A549 (cell line): Measurements from ENCODE around the gene SLC25A11. TPM values are rescaled to one million over a fixed set of nuclear protein-coding genes. Genes with fewer than 3 reads are reported as not detected.

Experiments
- ATAC-seq, 2 experiments: fragments of 200-7000 bp in 1 of 2; fragments of >200 bp in 1 of 2; cut with Nextera tagmentation in 1 of 2; cut with Tn5 transposase in 1 of 2; 3 replicates each; pipeline versions ENCODE4 v1.8.0 to v1.9.1; 2018 to 2020; ENCODE audit warnings: mild to moderate bottlenecking in 1 of 2, moderate library complexity in 1 of 2
- CTCF ChIA-PET: fragments of 300-600 bp; sonication (Branson Sonifier 250); formaldehyde crosslinking; extraction: SDS; loops from one replicate; lab custom pipeline; 2021; ENCODE audit warnings: antibody characterized with exemption, inconsistent platforms; lab: Yijun Ruan, JAX
- POLR2A ChIA-PET: fragments of 350-600 bp; formaldehyde crosslinking; extraction: SDS; loops from one replicate; lab custom pipeline; 2021; ENCODE audit warnings: antibody characterized with exemption, inconsistent platforms; lab: Yijun Ruan, JAX
- DNase-seq, 2 experiments: peaks; one replicate each; pipeline versions ENCODE4 v3.0.0 to v3.0.0-alpha.2; 2011 to 2016; ENCODE audit warnings: low read depth in 1 of 2, low spot score in 1 of 2
- FAIRE-seq: peaks from 2 replicates; lab custom pipeline; 2011; peaks lifted over from hg19 to GRCh38; lab: Jason Lieb, UNC
- H3K27ac ChIP-seq, 2 experiments: fragments of >200 bp; sonication (Bioruptor Twin); formaldehyde crosslinking; 3 replicates each; pipeline ENCODE4 v1.5.1; 2016 to 2017
- H3K4me1 ChIP-seq: fragments of >200 bp; sonication (Bioruptor Twin); formaldehyde crosslinking; 3 replicates; pipeline ENCODE4 v1.6.1; 2016
- H3K4me2 ChIP-seq: fragments of >200 bp; sonication (Bioruptor Twin); formaldehyde crosslinking; 3 replicates; pipeline ENCODE4 v1.6.1; 2016
- H3K4me3 ChIP-seq: fragments of >200 bp; sonication (Bioruptor Twin); formaldehyde crosslinking; 3 replicates; pipeline ENCODE4 v1.5.1; 2016
- H3K9me3 ChIP-seq: fragments of >200 bp; sonication (Bioruptor Twin); formaldehyde crosslinking; 3 replicates; pipeline ENCODE4 v1.6.1; 2016
- CBX2 ChIP-seq: fragments of 200-600 bp; sonication (generic); IDR thresholded peaks from 2 replicates; pipeline ENCODE4 v1.6.1; 2016; ENCODE audit warnings: low read depth, mild to moderate bottlenecking, borderline replicate concordance
- CEBPB ChIP-seq, 2 experiments: fragments of >200 bp in 1 of 2; sonication (Bioruptor Twin) in 1 of 2; formaldehyde crosslinking in 1 of 2; IDR thresholded peaks; 2 replicates each; pipeline ENCODE4 v1.6.1; 2012 to 2016
- CHD2 ChIP-seq: fragments of 150-350 bp; IDR thresholded peaks from 2 replicates; pipeline ENCODE4 v1.6.1; 2014; ENCODE audit warnings: low read length; ENCODE audit not compliant: partially characterized antibody
- ESRRA ChIP-seq: fragments of 150-350 bp; IDR thresholded peaks from 2 replicates; pipeline ENCODE4 v1.6.1; 2014; ENCODE audit warnings: mild to moderate bottlenecking, low read length, borderline replicate concordance
- FOSB ChIP-seq: fragments of 250-450 bp; sonication (Bioruptor Pico); IDR thresholded peaks from 2 replicates; pipeline ENCODE4 v1.5.0; 2020; ENCODE audit warnings: mild to moderate bottlenecking, moderate library complexity
- GATA3 ChIP-seq: IDR thresholded peaks from 2 replicates; pipeline ENCODE4 v1.6.1; 2012; ENCODE audit warnings: borderline replicate concordance
- HEYL ChIP-seq: fragments of 250-450 bp; sonication (Bioruptor Pico); IDR thresholded peaks from 2 replicates; pipeline ENCODE4 v1.8.0; 2021; ENCODE audit warnings: mild to moderate bottlenecking, moderate library complexity
- KDM1A ChIP-seq: fragments of 200-600 bp; sonication (generic); IDR thresholded peaks from 2 replicates; pipeline ENCODE4 v1.6.1; 2016; ENCODE audit warnings: low read depth, mild to moderate bottlenecking
- KDM5A ChIP-seq: fragments of 200-600 bp; sonication (generic); IDR thresholded peaks from 2 replicates; pipeline ENCODE4 v1.6.1; 2016; ENCODE audit warnings: antibody characterized with exemption, mild to moderate bottlenecking
- MYC ChIP-seq: IDR thresholded peaks from 2 replicates; pipeline ENCODE4 v1.6.1; 2012; ENCODE audit warnings: mild to moderate bottlenecking, inconsistent platforms, low read length, improper control_type of control experiment, borderline replicate concordance
- POLR2AphosphoS2 ChIP-seq: conservative IDR thresholded peaks from 2 replicates; pipeline ENCODE4 v1.6.1; 2012; ENCODE audit warnings: low read length, improper control_type of control experiment, inconsistent platforms
- RARB ChIP-seq: fragments of 250-450 bp; sonication (Bioruptor Pico); IDR thresholded peaks from 2 replicates; pipeline ENCODE4 v1.8.0; 2021; ENCODE audit warnings: mild to moderate bottlenecking, moderate library complexity
- RNF2 ChIP-seq: fragments of 200-600 bp; sonication (generic); IDR thresholded peaks from 2 replicates; pipeline ENCODE4 v1.6.1; 2016; ENCODE audit warnings: low read depth, mild to moderate bottlenecking, antibody characterized with exemption, moderate library complexity, borderline replicate concordance
- SREBF2 ChIP-seq: fragments of 450-650 bp; IDR thresholded peaks from 2 replicates; pipeline ENCODE4 v1.6.1; 2014; ENCODE audit warnings: mild to moderate bottlenecking, moderate library complexity
- TFCP2L1 ChIP-seq: fragments of 250-450 bp; sonication (Bioruptor Pico); IDR thresholded peaks from 2 replicates; pipeline ENCODE4 v1.5.0; 2021; ENCODE audit warnings: mild to moderate bottlenecking
- ZFP36 ChIP-seq: fragments of 450-650 bp; IDR thresholded peaks from 2 replicates; pipeline ENCODE4 v1.6.1; 2014; ENCODE audit warnings: borderline replicate concordance; ENCODE audit not compliant: partially characterized antibody
- WGBS: methylation state at CpG from one replicate; pipeline ENCODE4 v1.1.6; 2017; ENCODE audit errors: missing lambda C conversion rate; 5-methylcytosine and 5-hydroxymethylcytosine counted together
- polyA plus RNA-seq, 4 experiments: library from polyadenylated mRNA; depleted of rRNA in 3 of 4; stranded (reverse); fragments of >200 nt; fragmentation: RNase III in 1 of 4; extraction: RNeasy Plus Mini Kit Qiagen cat#74134 plus additional on column Dnase treatment in 1 of 4; gene quantifications; 2 replicates in 3 of 4; 3 replicates in 1 of 4; pipeline ENCODE4 v1.2.3, GENCODE V29; 2011 to 2017
- TF ChIP-seq, protein P1 (sequence below): fragments of 250-450 bp; sonication (Bioruptor Pico); IDR thresholded peaks from 2 replicates; pipeline ENCODE4 v1.5.0; 2021; ENCODE audit warnings: mild to moderate bottlenecking, moderate library complexity, borderline replicate concordance

Gene SLC25A11
- polyA plus RNA-seq, 2 of the 4 experiments (the other 2 are of a cell fraction), result 60.2 to 69.2 TPM

DNA sequence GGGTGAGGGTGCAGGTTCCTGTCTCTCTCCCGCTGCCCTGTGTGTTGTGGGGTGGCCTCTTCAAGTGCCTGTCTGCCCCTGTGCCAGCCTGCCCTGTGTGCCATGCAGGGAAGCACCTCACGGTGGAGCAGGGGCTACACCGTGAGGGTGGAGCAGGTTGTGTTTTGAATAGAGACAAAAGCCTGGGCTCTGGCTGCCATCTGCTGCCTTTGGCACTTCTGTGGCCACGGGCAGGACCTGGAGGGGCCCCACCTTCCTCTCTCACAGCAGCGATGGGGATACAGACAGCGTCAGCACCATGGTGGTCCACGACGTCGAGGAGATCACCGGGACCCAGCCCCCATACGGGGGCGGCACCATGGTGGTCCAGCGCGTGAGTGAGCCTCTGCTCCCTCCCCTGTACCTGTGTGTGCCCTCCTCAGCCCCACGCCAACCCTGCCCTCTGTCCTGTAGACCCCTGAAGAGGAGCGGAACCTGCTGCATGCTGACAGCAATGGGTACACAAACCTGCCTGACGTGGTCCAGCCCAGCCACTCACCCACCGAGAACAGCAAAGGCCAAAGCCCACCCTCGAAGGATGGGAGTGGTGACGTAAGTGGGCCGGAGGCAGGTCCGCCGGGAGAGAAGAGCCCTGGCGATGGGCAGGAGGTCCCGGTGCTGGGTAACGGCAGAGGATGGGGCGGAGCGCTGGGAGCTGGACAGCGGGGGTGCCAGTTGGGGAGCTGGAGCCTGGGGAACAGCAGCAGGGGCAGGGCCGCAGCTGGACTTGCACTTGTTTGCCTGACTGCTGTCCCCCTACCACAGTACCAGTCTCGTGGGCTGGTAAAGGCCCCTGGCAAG lies 45.9 kb downstream of the SLC25A11 start (continued):
- TF ChIP-seq, protein P1, sequence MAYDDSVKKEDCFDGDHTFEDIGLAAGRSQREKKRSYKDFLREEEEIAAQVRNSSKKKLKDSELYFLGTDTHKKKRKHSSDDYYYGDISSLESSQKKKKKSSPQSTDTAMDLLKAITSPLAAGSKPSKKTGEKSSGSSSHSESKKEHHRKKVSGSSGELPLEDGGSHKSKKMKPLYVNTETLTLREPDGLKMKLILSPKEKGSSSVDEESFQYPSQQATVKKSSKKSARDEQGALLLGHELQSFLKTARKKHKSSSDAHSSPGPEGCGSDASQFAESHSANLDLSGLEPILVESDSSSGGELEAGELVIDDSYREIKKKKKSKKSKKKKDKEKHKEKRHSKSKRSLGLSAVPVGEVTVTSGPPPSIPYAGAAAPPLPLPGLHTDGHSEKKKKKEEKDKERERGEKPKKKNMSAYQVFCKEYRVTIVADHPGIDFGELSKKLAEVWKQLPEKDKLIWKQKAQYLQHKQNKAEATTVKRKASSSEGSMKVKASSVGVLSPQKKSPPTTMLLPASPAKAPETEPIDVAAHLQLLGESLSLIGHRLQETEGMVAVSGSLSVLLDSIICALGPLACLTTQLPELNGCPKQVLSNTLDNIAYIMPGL (CRISPR knock-in tag), result no peak
- TF ChIP-seq SREBF2 (no peak), ZFP36 (no peak), TFCP2L1 (no peak), RARB (CRISPR knock-in tag) (no peak), FOSB (CRISPR knock-in tag) (no peak), CBX2 (no peak)

DNA sequence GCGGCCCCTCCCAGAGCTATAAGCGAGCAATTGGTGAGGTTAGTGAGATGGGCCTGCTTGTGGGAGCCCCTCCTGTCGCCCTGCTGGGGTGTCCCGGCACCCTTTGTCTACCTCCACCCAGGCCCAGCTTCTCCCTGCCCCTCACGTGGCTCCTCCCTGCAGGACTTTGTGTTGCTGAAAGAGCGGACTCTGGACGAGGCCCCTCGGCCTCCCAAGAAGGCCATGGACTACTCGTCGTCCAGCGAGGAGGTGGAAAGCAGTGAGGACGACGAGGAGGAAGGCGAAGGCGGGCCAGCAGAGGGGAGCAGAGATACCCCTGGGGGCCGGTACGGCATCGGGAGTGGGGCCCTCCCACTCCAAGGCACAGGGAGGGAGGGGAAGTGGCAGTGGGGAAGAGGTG lies 46.6 kb downstream of the SLC25A11 start:
- Histone ChIP-seq H3K4me3 (no peak overlapping the region), H3K4me1 (no peaks in the 10 kb centered on the region), H3K9me3 (no peaks in the 10 kb centered on the region), H3K4me2 (no peak overlapping the region), H3K27ac (no peak overlapping the region)
- POLR2A ChIA-PET, result interaction anchor here (0.5 kb wide), 1 partner anchor 9 kb away, joined by 3 read pairs; no protein-coding TSS in a partner anchor
- FAIRE-seq (no peak), ATAC-seq (no peak), DNase-seq (no peak)
- TF ChIP-seq KDM5A (no peak), CEBPB (IDR thresholded peaks at IDR 0.05) (no peak), KDM1A (no peak), CHD2 (no peak), POLR2AphosphoS2 (no peak), RNF2 (no peak), HEYL (CRISPR knock-in tag) (no peak), ESRRA (no peak)
- 85% methylated on average over 18 of the region's 18 CpGs for WGBS
- CTCF ChIA-PET, result interaction anchor here (0.6 to 14.1 kb wide), 5 partner anchors 9 to 173 kb away, joined by 3 to 271 read pairs (median 4); partner anchors contain the start of genes C17orf107, CHRNE, GLTPD2 and VMO1

DNA sequence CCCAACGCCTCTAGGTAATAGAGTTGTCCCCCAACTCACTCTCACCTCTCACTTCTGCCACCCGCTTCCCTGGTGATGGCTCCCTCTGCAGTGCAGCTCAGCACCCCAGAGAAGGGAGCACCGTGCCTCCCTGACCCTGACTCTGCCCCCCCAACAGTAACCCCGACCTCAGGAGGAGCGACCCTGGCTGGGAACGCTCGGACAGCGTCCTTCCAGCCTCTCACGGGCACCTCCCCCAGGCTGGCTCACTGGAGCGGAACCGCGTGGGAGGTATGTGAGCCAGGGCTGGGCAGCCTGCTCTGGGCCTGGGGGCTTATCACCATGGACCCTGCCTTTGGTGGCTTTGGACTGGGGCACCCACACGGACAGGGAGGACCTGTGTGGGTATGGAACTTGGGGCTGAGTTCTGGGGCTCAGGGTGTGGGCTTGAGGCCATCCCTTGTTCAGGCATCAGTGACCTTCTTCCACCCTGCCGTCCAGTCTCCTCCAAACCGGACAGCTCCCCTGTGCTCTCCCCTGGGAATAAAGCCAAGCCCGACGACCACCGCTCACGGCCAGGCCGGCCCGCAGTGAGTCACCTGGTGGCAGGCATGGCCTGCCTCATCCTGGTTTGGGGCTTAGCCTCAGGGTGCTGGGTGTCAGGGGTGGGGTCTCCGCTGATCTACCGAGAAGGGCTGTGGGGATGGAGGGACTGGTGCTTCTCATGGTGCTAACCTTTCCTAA lies 47.2 kb downstream of the SLC25A11 start:
- CTCF ChIA-PET, result interaction anchor here (0.6 to 14.1 kb wide), 7 partner anchors 9 to 185 kb away, joined by 3 to 271 read pairs (median 56); partner anchors contain the start of genes ARRB2, C17orf107, CHRNE and GLTPD2

More for the DNA sequence above, 47.2 kb downstream of the SLC25A11 start:
- no peaks in the 10 kb centered on the region for H3K4me1 ChIP-seq
- DNase-seq (no peak), ATAC-seq (no peak), FAIRE-seq (no peak)
- H3K27ac ChIP-seq, result no peak overlapping the region
- WGBS, result 83% methylated on average over 13 of the region's 23 CpGs
- no peak for TF ChIP-seq MYC
- no peak for TF ChIP-seq RNF2
- TF ChIP-seq GATA3, result no peak
- TF ChIP-seq POLR2AphosphoS2, result no peak
- TF ChIP-seq FOSB (CRISPR knock-in tag), result no peak
- H3K4me2 ChIP-seq, result no peak overlapping the region
- POLR2A ChIA-PET, result no interaction called here
- H3K9me3 ChIP-seq, result no peaks in the 10 kb centered on the region
- H3K4me3 ChIP-seq, result no peak overlapping the region
